ENCODE results near the gene XPNPEP1. TPM values are rescaled to one million over a fixed set of nuclear protein-coding genes. Genes with fewer than 3 reads are reported as not detected.
A peak's percentile ranks its signal among the peaks of the same experiment; 100 is the strongest.

The XPNPEP1 gene
- total RNA-seq, 2 experiments from 2014 or later: 52.2 to 52.6 TPM

GRCh38 chr10:109944613-109945012 lies 21.3 kb upstream of the XPNPEP1 start:
- DNase-seq: no peak
- Mint-ChIP-seq H3K4me1 (ENCODE audit: low read depth) (peaks cover 7% of the 10 kb centered on the region), H3K27ac (peak overlapping the region; percentile 10), H3K27me3 (ENCODE audit: low read depth) (no peaks in the 10 kb centered on the region), H3K9me3 (no peaks in the 10 kb centered on the region), H3K4me3 (no peak overlapping the region), H3K36me3 (ENCODE audit: low read depth) (no peaks in the 10 kb centered on the region)
- intact Hi-C loops (cut with micrococcal nuclease): no loop called here
- CTCF ChIA-PET: no interaction called here

- Mint-ChIP-seq H3K27me3 (ENCODE audit: low read depth) (no peaks in the 10 kb centered on the region), H3K36me3 (ENCODE audit: low read depth) (no peaks in the 10 kb centered on the region), H3K4me1 (ENCODE audit: low read depth) (peaks cover 37% of the 10 kb centered on the region), H3K4me3 (no peak overlapping the region), H3K9me3 (no peaks in the 10 kb centered on the region), H3K27ac (no peak overlapping the region)
- CTCF ChIA-PET: no interaction called here
- intact Hi-C loops (cut with micrococcal nuclease): no loop called here
- no peak for DNase-seq
These were observed 18.0 kb upstream of the XPNPEP1 start for GRCh38 chr10:109941236-109941862.

- Mint-ChIP-seq H3K9me3 (no peaks in the 10 kb centered on the region), H3K36me3 (ENCODE audit: low read depth) (no peaks in the 10 kb centered on the region), H3K4me1 (ENCODE audit: low read depth) (peaks cover 44% of the 10 kb centered on the region), H3K27me3 (ENCODE audit: low read depth) (no peaks in the 10 kb centered on the region), H3K4me3 (no peak overlapping the region), H3K27ac (no peak overlapping the region)
- no peak for DNase-seq
- intact Hi-C loops (cut with micrococcal nuclease): no loop called here
- CTCF ChIA-PET: interaction anchor here (0.7 to 2.0 kb wide), 3 partner anchors 14 to 94 kb away, joined by 3 to 7 read pairs (median 3); no protein-coding TSS in a partner anchor
These were observed 17.2 kb upstream of the XPNPEP1 start for GRCh38 chr10:109940553-109940952.

GRCh38 chr10:109940117-109940516 lies 16.8 kb upstream of the XPNPEP1 start:
- Mint-ChIP-seq H3K27me3 (ENCODE audit: low read depth) (no peaks in the 10 kb centered on the region), H3K36me3 (ENCODE audit: low read depth) (no peaks in the 10 kb centered on the region), H3K4me3 (no peak overlapping the region), H3K9me3 (no peaks in the 10 kb centered on the region), H3K4me1 (ENCODE audit: low read depth) (peaks cover 48% of the 10 kb centered on the region), H3K27ac (no peak overlapping the region)
- no peak for DNase-seq
- CTCF ChIA-PET: interaction anchor here (0.6 to 2.9 kb wide), 5 partner anchors 15 to 377 kb away, joined by 3 to 14 read pairs (median 7); no protein-coding TSS in a partner anchor
- intact Hi-C loops (cut with micrococcal nuclease): no loop called here

GRCh38 chr10:109939315-109939961 lies 16.1 kb upstream of the XPNPEP1 start:
- Mint-ChIP-seq H3K27me3 (ENCODE audit: low read depth) (no peaks in the 10 kb centered on the region), H3K36me3 (ENCODE audit: low read depth) (no peaks in the 10 kb centered on the region), H3K4me1 (ENCODE audit: low read depth) (peaks cover 55% of the 10 kb centered on the region), H3K27ac (no peak overlapping the region), H3K4me3 (no peak overlapping the region), H3K9me3 (no peaks in the 10 kb centered on the region)
- CTCF ChIA-PET: interaction anchor here (0.6 to 2.9 kb wide), 6 partner anchors 17 to 377 kb away, joined by 3 to 14 read pairs (median 5); no protein-coding TSS in a partner anchor
- DNase-seq: no peak
- intact Hi-C loops (cut with micrococcal nuclease): loop anchor here (1.0 to 5.0 kb wide), 2 partner anchors 16 to 73 kb away; partner anchors contain the start of gene XPNPEP1

- no peak for DNase-seq
- H3K36me3 Mint-ChIP-seq (ENCODE audit: low read depth): no peaks in the 10 kb centered on the region
- no peaks in the 10 kb centered on the region for H3K9me3 Mint-ChIP-seq
- H3K4me1 Mint-ChIP-seq (ENCODE audit: low read depth): peaks cover 73% of the 10 kb centered on the region
- H3K4me3 Mint-ChIP-seq: no peak overlapping the region
- no peaks in the 10 kb centered on the region for H3K27me3 Mint-ChIP-seq (ENCODE audit: low read depth)
- intact Hi-C loops (cut with micrococcal nuclease): loop anchor here (5.0 kb wide), 1 partner anchor 75 kb away; no protein-coding TSS in a partner anchor
- CTCF ChIA-PET: interaction anchor here (1.1 to 2.9 kb wide), 2 partner anchors 40 to 53 kb away, joined by 3 to 14 read pairs; no protein-coding TSS in a partner anchor
- H3K27ac Mint-ChIP-seq: no peak overlapping the region
These were observed 14.3 kb upstream of the XPNPEP1 start for GRCh38 chr10:109937460-109938065.

- CTCF ChIA-PET: interaction anchor here (0.5 to 1.4 kb wide), 6 partner anchors 16 to 174 kb away, joined by 3 to 6 read pairs (median 3); no protein-coding TSS in a partner anchor
- DNase-seq: peak; percentile 41
- H3K36me3 Mint-ChIP-seq (ENCODE audit: low read depth): no peaks in the 10 kb centered on the region
- H3K27ac Mint-ChIP-seq: peak overlapping the region; percentile 93
- H3K4me1 Mint-ChIP-seq (ENCODE audit: low read depth): peaks cover 75% of the 10 kb centered on the region
- no peaks in the 10 kb centered on the region for H3K9me3 Mint-ChIP-seq
- intact Hi-C loops (cut with micrococcal nuclease): loop anchor here (1.0 to 5.0 kb wide), 2 partner anchors 12 to 77 kb away; partner anchors contain the start of gene XPNPEP1
- H3K4me3 Mint-ChIP-seq: peak overlapping the region; percentile 75
- no peaks in the 10 kb centered on the region for H3K27me3 Mint-ChIP-seq (ENCODE audit: low read depth)
These were observed 11.9 kb upstream of the XPNPEP1 start for GRCh38 chr10:109934958-109935793.

GRCh38 chr10:109933984-109934565 lies 10.8 kb upstream of the XPNPEP1 start:
- Mint-ChIP-seq H3K4me1 (ENCODE audit: low read depth) (peaks cover 67% of the 10 kb centered on the region), H3K36me3 (ENCODE audit: low read depth) (no peaks in the 10 kb centered on the region), H3K9me3 (no peaks in the 10 kb centered on the region), H3K27ac (peak overlapping the region; percentile 26), H3K27me3 (ENCODE audit: low read depth) (no peaks in the 10 kb centered on the region), H3K4me3 (peak overlapping the region; percentile 75)
- CTCF ChIA-PET: interaction anchor here (0.5 to 1.4 kb wide), 11 partner anchors 8 to 174 kb away, joined by 3 to 6 read pairs (median 4); partner anchors contain the start of genes ADD3 and XPNPEP1
- DNase-seq: no peak
- intact Hi-C loops (cut with micrococcal nuclease): no loop called here

GRCh38 chr10:109932968-109933367 lies 9.7 kb upstream of the XPNPEP1 start:
- H3K27ac Mint-ChIP-seq: no peak overlapping the region
- intact Hi-C loops (cut with micrococcal nuclease): no loop called here
- CTCF ChIA-PET: interaction anchor here (0.6 kb wide), 1 partner anchor 352 kb away, joined by 3 read pairs; no protein-coding TSS in a partner anchor
- H3K4me1 Mint-ChIP-seq (ENCODE audit: low read depth): peaks cover 56% of the 10 kb centered on the region
- no peak overlapping the region for H3K4me3 Mint-ChIP-seq
- no peaks in the 10 kb centered on the region for H3K36me3 Mint-ChIP-seq (ENCODE audit: low read depth)
- H3K9me3 Mint-ChIP-seq: no peaks in the 10 kb centered on the region
- no peaks in the 10 kb centered on the region for H3K27me3 Mint-ChIP-seq (ENCODE audit: low read depth)
- no peak for DNase-seq

- intact Hi-C loops (cut with micrococcal nuclease): no loop called here
- Mint-ChIP-seq H3K4me1 (ENCODE audit: low read depth) (peaks cover 50% of the 10 kb centered on the region), H3K9me3 (no peaks in the 10 kb centered on the region), H3K27me3 (ENCODE audit: low read depth) (no peaks in the 10 kb centered on the region), H3K4me3 (no peak overlapping the region), H3K27ac (no peak overlapping the region), H3K36me3 (ENCODE audit: low read depth) (no peaks in the 10 kb centered on the region)
- no peak for DNase-seq
- CTCF ChIA-PET: no interaction called here
These were observed 9.1 kb upstream of the XPNPEP1 start for GRCh38 chr10:109932391-109932790.

- Mint-ChIP-seq H3K27me3 (ENCODE audit: low read depth) (no peaks in the 10 kb centered on the region), H3K9me3 (no peaks in the 10 kb centered on the region), H3K27ac (no peak overlapping the region), H3K4me3 (no peak overlapping the region), H3K4me1 (ENCODE audit: low read depth) (peaks cover 41% of the 10 kb centered on the region), H3K36me3 (ENCODE audit: low read depth) (no peaks in the 10 kb centered on the region)
- intact Hi-C loops (cut with micrococcal nuclease): no loop called here
- CTCF ChIA-PET: interaction anchor here (1.2 kb wide), 1 partner anchor 47 kb away, joined by 4 read pairs; no protein-coding TSS in a partner anchor
- no peak for DNase-seq
These were observed 7.9 kb upstream of the XPNPEP1 start for GRCh38 chr10:109931163-109931562.
